ENCODE results near the gene ACOT7. TPM values are rescaled to one million over a fixed set of nuclear protein-coding genes. Genes with fewer than 3 reads are reported as not detected.
A peak's percentile ranks its signal among the peaks of the same experiment; 100 is the strongest.
"Not testable (repeated sequence)": the region's sequence is repeated elsewhere in the genome, so short reads cannot be mapped to it uniquely, and the experiment has no call there.

The ACOT7 gene
- total and polyA plus RNA-seq, 5 experiments from 2014 or later, result 4.3 to 9.4 (median 5.6) TPM

GRCh38 chr1:6386371-6386949 lies 7.1 kb downstream of the ACOT7 start:
- no peaks in the 10 kb centered on the region for H3K9me3 Mint-ChIP-seq
- DNase-seq (no peak), ATAC-seq (no peak)
- H3K36me3 Mint-ChIP-seq, result no peaks in the 10 kb centered on the region
- POLR2A ChIA-PET, result interaction anchor here (0.7 kb wide), 1 partner anchor 14 kb away, joined by 3 read pairs; no protein-coding TSS in a partner anchor
- H3K27me3 Mint-ChIP-seq, result no peaks in the 10 kb centered on the region
- peak overlapping the region in 1 of 10 donors; percentile 37 for H3K27ac Mint-ChIP-seq
- peaks cover 0 to 3% (median 2%) of the 10 kb centered on the region in 4 donors for H3K4me1 Mint-ChIP-seq
- no peak overlapping the region for H3K4me3 Mint-ChIP-seq

- DNase-seq (no peak), ATAC-seq (no peak)
- POLR2A ChIA-PET, result interaction anchor here (0.7 kb wide), 1 partner anchor 15 kb away, joined by 3 read pairs; no protein-coding TSS in a partner anchor
- no peak overlapping the region for H3K4me3 Mint-ChIP-seq
- no peaks in the 10 kb centered on the region for H3K36me3 Mint-ChIP-seq
- no peaks in the 10 kb centered on the region for H3K27me3 Mint-ChIP-seq
- H3K4me1 Mint-ChIP-seq, result peaks cover 0 to 2% (median 0%) of the 10 kb centered on the region in 4 donors
- H3K9me3 Mint-ChIP-seq, result no peaks in the 10 kb centered on the region
- H3K27ac Mint-ChIP-seq, result no peak overlapping the region
These were observed 7.9 kb downstream of the ACOT7 start for GRCh38 chr1:6385488-6386191.

- no peak overlapping the region for H3K4me3 Mint-ChIP-seq
- H3K9me3 Mint-ChIP-seq, result no peaks in the 10 kb centered on the region
- DNase-seq (no peak), ATAC-seq (no peak)
- H3K4me1 Mint-ChIP-seq, result peaks cover 0 to 2% (median 0%) of the 10 kb centered on the region in 4 donors
- H3K36me3 Mint-ChIP-seq, result no peaks in the 10 kb centered on the region
- H3K27me3 Mint-ChIP-seq, result no peaks in the 10 kb centered on the region
- POLR2A ChIA-PET, result interaction anchor here (1.4 kb wide), 1 partner anchor 9 kb away, joined by 3 read pairs; the partner anchor contains the start of gene ACOT7
- no peak overlapping the region for H3K27ac Mint-ChIP-seq
These were observed 8.6 kb downstream of the ACOT7 start for GRCh38 chr1:6384962-6385361.

- ATAC-seq, result no peak
- no peak overlapping the region for H3K4me3 Mint-ChIP-seq
- H3K27ac Mint-ChIP-seq, result no peak overlapping the region
- POLR2A ChIA-PET, result interaction anchor here (0.6 to 1.4 kb wide), 2 partner anchors 10 to 20 kb away, joined by 3 read pairs; partner anchors contain the start of gene ACOT7
- H3K36me3 Mint-ChIP-seq, result no peaks in the 10 kb centered on the region
- no peaks in the 10 kb centered on the region for H3K27me3 Mint-ChIP-seq
- DNase-seq, result no peak
- H3K9me3 Mint-ChIP-seq, result no peaks in the 10 kb centered on the region
- H3K4me1 Mint-ChIP-seq, result peaks cover 0 to 2% (median 0%) of the 10 kb centered on the region in 4 donors
These were observed 9.4 kb downstream of the ACOT7 start for GRCh38 chr1:6384135-6384534.

GRCh38 chr1:6380037-6380436 lies 13.5 kb downstream of the ACOT7 start:
- H3K4me3 Mint-ChIP-seq, result no peak overlapping the region
- POLR2A ChIA-PET, result no interaction called here
- DNase-seq (no peak), ATAC-seq (no peak)
- H3K36me3 Mint-ChIP-seq, result no peaks in the 10 kb centered on the region
- H3K27ac Mint-ChIP-seq, result peak overlapping the region in 1 of 10 donors; percentile 70
- no peaks in the 10 kb centered on the region for H3K9me3 Mint-ChIP-seq
- H3K27me3 Mint-ChIP-seq, result no peaks in the 10 kb centered on the region
- peaks cover 0 to 4% (median 0%) of the 10 kb centered on the region in 4 donors for H3K4me1 Mint-ChIP-seq

GRCh38 chr1:6378096-6378746 lies 15.3 kb downstream of the ACOT7 start:
- H3K4me1 Mint-ChIP-seq, result peaks cover 0 to 10% (median 0%) of the 10 kb centered on the region in 4 donors
- POLR2A ChIA-PET, result no interaction called here
- ATAC-seq (no peak), DNase-seq (no peak)
- H3K4me3 Mint-ChIP-seq, result no peak overlapping the region
- H3K9me3 Mint-ChIP-seq, result no peaks in the 10 kb centered on the region
- no peaks in the 10 kb centered on the region for H3K27me3 Mint-ChIP-seq
- H3K27ac Mint-ChIP-seq, result peak overlapping the region in 1 of 10 donors; percentile 47
- no peaks in the 10 kb centered on the region for H3K36me3 Mint-ChIP-seq

- H3K9me3 Mint-ChIP-seq, result no peaks in the 10 kb centered on the region
- no peaks in the 10 kb centered on the region for H3K36me3 Mint-ChIP-seq
- H3K27ac Mint-ChIP-seq, result no peak overlapping the region
- no peaks in the 10 kb centered on the region for H3K27me3 Mint-ChIP-seq
- DNase-seq (no peak), ATAC-seq (no peak)
- H3K4me3 Mint-ChIP-seq, result no peak overlapping the region
- POLR2A ChIA-PET, result no interaction called here
- H3K4me1 Mint-ChIP-seq, result peaks cover 0 to 10% (median 0%) of the 10 kb centered on the region in 4 donors
These were observed 19.4 kb downstream of the ACOT7 start for GRCh38 chr1:6373961-6374720.

- not testable (repeated sequence) for H3K27ac Mint-ChIP-seq, H3K36me3 Mint-ChIP-seq
These were observed 21.3 kb downstream of the ACOT7 start for GRCh38 chr1:6372236-6372635.

GRCh38 chr1:6370006-6370405 lies 23.6 kb downstream of the ACOT7 start:
- peaks cover 3 to 25% (median 12%) of the 10 kb centered on the region in 4 donors for H3K4me1 Mint-ChIP-seq
- no peaks in the 10 kb centered on the region for H3K36me3 Mint-ChIP-seq
- POLR2A ChIA-PET, result interaction anchor here (1.0 kb wide), 1 partner anchor 21 kb away, joined by 3 read pairs; no protein-coding TSS in a partner anchor
- peaks cover 0 to 1% (median 0%) of the 10 kb centered on the region in 9 donors for H3K9me3 Mint-ChIP-seq
- no peak for DNase-seq
- H3K4me3 Mint-ChIP-seq, result no peak overlapping the region
- H3K27ac Mint-ChIP-seq, result no peak overlapping the region
- H3K27me3 Mint-ChIP-seq, result no peaks in the 10 kb centered on the region
- ATAC-seq, result no peak

More at GRCh38 chr1:6372236-6372635, 21.3 kb downstream of the ACOT7 start:
- ATAC-seq, DNase-seq, POLR2A ChIA-PET, H3K27me3 Mint-ChIP-seq, H3K9me3 Mint-ChIP-seq, H3K4me3 Mint-ChIP-seq: not testable (repeated sequence)
- peaks cover 0 to 14% (median 5%) of the 10 kb centered on the region in 4 donors for H3K4me1 Mint-ChIP-seq

- ATAC-seq, result no peak
- POLR2A ChIA-PET, result no interaction called here
These were observed 26.1 kb downstream of the ACOT7 start for GRCh38 chr1:6367381-6368012.

GRCh38 chr1:6365047-6365446 lies 28.5 kb downstream of the ACOT7 start:
- Mint-ChIP-seq H3K4me1 (peaks cover 12 to 50% (median 36%) of the 10 kb centered on the region in 4 donors), H3K4me3 (peak overlapping the region in 9 of 10 donors; percentile 39 to 76 (median 52)), H3K9me3 (peaks cover 0 to 1% (median 0%) of the 10 kb centered on the region in 9 donors), H3K27me3 (no peaks in the 10 kb centered on the region), H3K36me3 (no peaks in the 10 kb centered on the region), H3K27ac (peak overlapping the region; percentile 77 to 96 (median 84))
- DNase-seq (peak in 7 of 10 donors; percentile 44 to 85 (median 75)), ATAC-seq (peak; percentile 96 to 99)
- POLR2A ChIA-PET, result interaction anchor here (0.6 kb wide), 1 partner anchor 30 kb away, joined by 3 read pairs; no protein-coding TSS in a partner anchor

More at GRCh38 chr1:6367381-6368012, 26.1 kb downstream of the ACOT7 start:
- no peak overlapping the region for H3K4me3 Mint-ChIP-seq
- H3K27ac Mint-ChIP-seq, result no peak overlapping the region
- H3K9me3 Mint-ChIP-seq, result peaks cover 0 to 1% (median 0%) of the 10 kb centered on the region in 9 donors
- H3K27me3 Mint-ChIP-seq, result no peaks in the 10 kb centered on the region
- no peaks in the 10 kb centered on the region for H3K36me3 Mint-ChIP-seq
- DNase-seq, result no peak
- H3K4me1 Mint-ChIP-seq, result peaks cover 12 to 40% (median 30%) of the 10 kb centered on the region in 4 donors

Measured in naive thymus-derived CD8-positive, alpha-beta T cell (primary cell).